ENCODE results near the gene NBPF3.
"Not testable (repeated sequence)": the region's sequence is repeated elsewhere in the genome, so short reads cannot be mapped to it uniquely, and the experiment has no call there.

The NBPF3 gene

DNA sequence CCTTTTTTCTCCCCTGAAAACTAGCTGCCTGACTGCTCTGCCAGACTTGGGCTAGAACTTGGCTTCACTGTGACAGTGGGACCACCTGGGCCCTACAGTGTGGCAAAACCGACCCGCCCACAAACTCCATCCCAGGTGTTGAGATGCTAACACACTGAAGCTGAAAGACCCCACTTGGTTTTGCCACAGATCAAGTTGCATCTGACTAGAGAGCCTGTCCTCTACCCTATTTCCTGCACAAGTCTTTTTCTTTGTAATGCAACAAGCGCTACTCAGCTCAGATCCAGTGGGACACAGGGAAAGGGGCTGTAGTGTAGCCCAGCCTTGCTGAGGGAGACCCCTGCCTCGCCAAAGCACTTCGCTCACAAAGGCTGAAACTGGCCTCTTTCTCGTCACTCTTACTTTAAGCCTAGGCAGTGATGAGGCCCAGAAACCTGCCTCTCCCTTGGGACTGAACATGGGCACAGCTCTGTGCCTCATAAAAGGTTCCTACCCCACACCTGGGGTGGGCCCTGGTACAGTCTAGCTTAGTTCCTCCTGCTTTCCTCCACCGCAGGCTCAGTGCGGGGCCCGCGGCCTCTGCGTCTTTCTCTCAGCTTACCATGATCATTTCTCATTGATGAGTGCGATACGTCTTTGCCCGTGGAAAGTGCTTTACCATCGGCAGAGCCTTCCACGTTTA lies 79.0 kb downstream of the NBPF3 start:
- no peak for DNase-seq (ENCODE audit: low read depth in 2 of 2)

DNA sequence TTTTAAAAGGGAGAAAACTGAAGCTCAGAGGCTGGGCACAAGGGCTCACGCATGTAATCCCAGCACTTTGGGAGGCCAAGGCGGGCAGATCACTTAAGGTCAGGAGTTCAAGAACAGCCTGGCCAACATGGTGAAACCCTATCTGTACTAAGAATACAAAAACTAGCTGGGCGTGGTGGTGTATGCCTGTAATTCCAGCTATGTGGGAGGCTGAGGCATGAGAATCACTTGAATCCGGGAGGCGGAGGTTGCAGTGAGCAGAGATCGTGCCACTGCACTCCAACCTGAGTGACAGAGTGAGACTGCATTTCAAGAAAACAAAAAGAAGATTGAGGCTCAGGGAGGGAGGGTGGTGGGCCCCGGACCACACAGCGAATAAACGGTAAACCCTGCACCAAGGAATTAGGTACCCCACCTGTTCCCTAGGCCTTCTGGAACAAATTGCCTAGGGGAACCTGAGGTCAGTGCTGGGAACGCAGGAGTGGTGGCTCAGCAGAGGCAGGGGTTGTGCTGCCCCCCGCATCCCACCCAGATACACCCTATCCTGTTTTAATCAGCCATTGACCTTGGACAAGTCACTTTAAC lies 79.6 kb downstream of the NBPF3 start:
- DNase-seq (ENCODE audit: low read depth in 2 of 2) = not testable (repeated sequence)

DNA sequence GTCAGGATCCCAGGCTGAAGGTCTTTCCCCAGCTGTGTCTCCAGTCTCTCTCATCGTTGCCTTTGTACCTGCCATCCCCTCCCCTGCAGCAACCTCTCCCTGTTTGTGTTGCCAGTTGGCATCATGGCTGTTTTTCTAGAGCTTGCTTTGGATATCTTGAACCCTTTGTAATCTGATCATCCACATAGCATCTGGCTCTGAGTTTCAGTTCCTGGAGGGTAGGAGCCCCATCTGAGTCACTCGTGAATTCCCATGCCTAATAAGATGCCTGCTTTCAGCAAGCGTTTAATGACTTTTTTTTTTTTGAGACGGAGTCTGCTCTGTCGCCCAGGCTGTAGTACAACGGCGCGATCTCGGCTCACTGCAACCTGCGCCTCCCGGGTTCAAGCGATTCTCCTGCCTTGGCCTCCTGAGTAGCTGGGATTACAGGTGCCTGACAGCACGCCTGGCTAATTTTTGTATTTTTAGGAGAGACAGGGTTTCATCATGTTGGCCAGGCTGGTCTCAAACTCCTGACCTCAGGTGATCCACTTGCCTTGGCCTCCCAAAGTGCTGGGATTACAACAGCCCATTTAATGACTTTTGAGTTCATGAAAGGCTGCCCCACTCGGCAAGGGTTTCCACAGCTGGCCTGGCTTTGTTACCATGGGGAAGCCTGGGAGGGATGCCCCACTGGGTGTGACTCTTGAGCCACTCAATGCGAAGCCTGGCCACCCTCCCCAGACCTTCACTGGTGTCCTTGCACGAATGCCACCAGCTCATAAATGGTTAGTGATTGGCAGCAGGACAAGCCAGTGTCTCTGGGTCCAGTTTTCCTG lies 81.2 kb downstream of the NBPF3 start:
- no peak for DNase-seq (ENCODE audit: low read depth in 2 of 2)

DNA sequence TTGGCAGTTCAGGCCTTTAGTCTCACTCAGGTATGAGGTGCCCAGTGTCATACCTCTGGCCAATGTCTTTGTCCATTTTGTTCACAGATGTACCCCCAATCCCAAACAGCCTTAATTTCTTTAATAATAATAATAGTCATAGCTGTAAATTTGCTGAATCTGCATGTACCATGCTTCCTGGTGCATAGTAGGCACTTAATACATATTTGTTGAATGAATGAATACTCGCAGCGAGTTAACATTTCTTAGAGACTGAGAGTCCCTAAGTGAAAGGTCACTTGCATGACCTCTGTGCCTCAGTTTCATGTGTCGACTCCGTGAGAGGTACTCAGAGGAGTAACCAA lies 81.8 kb downstream of the NBPF3 start:
- no peak for DNase-seq (ENCODE audit: low read depth in 2 of 2)

DNA sequence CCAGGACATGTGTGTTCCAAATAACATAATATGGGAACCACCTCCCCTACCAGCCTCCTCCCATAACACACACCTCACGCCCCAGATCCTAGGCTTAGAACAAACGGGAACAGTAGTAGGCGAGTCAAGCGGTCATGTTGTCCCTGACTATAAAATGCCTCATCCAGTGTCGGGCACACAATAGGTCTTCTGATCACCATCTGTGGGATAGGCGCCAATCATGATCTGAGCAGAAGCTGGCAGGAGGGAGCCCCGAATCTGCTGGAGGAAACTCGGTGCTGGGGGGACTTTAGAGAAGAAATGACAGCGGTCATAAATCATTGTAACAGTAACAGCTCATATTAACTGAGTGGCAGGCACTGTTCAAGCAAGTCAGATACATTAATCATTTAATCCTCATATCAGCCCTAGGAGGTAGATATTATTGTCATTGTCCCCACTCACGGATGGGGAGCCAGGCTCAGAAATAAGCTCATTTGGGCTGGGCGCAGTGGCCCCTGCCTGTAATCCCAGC lies 82.6 kb downstream of the NBPF3 start:
- no peak for DNase-seq (ENCODE audit: low read depth in 2 of 2)

DNA sequence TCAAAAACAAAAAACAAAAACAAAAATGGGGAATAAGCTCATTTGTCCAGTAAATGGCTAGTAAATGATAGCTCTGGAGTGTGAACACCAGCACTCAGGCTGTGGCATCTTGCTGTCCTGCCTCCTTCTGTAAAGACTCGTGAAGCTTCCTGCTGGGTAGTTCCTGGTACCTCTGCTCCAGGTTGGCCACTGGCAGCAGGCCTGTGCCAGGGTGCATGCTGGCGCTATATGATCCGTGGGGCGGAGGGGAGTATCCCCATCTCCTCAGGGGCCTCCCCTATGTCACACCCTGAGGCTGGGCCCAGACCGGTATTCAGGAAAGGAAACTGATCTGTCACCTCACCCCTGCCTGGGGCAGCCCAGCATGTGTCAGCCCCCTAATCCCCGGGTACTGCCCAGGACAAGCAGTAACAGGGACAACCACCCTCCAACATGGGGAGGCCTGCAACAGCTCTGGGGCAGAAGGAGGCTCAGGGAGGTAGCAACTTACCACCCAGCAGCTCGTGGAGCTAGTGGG lies 83.4 kb downstream of the NBPF3 start:
- DNase-seq (ENCODE audit: low read depth in 2 of 2) = no peak

DNA sequence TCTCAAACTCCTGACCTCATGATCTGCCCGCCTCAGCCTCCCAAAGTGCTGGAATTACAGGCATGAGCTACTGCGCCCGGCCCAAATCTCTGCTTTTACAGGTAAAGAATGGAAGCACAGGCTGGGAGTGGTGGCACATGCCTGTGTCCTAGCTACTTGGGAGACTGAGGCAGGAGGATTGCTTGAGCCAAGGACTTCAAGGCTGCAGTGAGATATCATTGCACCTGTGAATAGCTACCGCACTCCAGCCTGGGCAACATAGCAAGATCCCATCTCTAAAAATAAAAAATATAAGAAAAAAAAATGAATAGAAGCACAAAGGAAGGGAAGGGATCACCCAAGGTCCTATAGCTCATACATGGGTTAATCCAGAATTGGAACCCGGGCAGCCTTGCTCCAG lies 84.3 kb downstream of the NBPF3 start:
- no peak for DNase-seq (ENCODE audit: low read depth in 2 of 2)

DNA sequence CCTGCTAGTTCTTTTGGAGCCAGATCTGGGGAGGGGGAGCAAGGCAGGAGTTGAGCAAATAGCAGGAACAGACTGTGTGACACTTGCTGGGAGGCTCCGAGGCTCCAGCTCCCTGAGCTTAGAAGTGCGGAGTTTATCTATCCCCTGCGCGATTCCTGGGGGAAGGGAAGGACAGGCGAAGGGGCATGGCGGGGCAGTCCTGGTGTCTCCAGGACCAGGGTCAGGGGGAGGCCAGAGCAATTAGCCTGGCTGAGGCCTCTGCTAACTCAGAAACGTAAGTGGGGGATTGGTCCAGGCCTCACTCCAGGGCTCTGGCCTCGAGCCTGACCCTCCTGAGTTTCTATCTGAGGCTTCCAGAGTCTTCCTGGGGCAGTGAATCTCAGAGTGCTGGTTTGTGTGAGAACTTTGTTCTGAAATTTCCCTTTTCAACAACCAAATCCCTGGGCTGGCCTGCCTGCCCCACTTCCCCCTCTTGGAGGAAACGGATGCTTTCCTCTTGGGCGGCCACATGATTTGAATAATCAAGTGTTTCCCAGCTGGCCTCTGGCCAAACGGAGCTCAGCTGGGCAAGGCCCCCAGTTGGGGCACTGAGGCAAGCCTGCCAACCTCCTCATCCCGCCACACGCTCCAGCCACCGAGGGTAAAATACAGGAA lies 84.9 kb downstream of the NBPF3 start:
- DNase-seq (ENCODE audit: low read depth in 2 of 2) = no peak

DNA sequence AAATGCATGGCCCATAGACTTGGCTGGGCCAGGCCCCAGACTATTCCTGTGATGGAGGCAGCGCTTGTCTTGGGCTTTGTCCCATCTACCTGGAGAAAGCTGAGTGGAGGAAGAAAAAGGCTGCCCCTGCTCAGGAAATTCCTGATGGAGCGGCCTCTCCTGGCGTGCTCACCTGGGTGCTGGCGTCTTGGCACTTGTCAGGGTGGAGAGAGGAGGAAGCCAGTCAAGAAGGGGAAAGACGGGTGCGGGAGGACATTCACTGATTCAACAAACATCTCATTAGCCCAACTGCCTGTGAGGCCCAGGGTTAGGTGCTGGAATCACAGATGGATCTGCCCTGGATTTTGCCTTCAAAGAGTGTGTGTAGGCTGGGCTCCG lies 85.4 kb downstream of the NBPF3 start:
- no peak for DNase-seq (ENCODE audit: low read depth in 2 of 2)

DNA sequence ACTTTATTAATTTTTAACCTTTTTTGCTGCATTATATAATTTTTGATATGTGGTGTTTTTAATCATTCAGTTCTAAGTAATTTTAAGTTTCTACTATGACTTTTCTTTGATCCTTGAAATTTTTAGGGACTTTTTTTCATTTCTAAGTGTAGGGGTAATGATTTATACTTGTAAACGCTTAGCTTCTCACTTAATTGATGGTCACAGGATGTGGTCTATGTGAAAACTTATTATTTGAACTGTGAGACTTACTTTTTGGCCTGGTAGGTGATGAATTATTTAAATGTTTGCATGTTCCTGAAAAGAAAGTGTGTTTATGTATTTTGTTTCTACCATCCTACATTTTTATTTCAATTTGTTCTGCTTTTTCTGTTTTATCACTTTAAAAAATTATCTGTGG lies 86.5 kb downstream of the NBPF3 start:
- no peak for DNase-seq (ENCODE audit: low read depth in 2 of 2)

DNA sequence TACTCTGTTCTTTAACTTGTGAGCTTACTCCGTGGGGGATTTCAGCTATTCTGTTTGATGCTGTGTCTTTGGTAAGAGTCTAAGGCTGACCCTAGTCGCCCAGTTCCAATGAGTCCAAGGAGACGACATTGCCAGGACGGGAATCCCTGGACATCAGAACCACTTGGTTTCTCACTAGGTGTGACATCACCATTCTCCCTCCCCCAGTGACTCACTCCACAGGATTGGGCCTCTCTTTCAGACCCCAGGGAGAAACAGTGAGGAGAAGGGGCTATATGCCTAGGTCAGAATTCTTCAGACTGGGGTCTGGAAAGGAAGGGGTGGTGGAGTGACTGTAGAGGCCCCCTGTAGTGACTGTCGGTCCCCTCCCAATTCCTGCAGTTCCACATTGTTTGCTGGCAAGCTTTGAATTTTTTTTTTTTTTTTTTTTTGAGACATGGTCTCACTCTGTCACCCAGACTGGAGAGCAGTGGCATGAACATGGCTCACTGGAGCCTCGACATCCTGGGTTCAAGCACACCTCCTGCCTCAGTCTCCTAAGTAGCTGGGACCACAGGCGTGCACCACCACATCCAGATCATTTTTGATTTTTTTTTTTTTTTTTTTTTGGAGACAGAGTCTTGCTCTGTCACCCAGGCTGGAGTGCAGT lies 90.6 kb downstream of the NBPF3 start:
- no peak for DNase-seq (ENCODE audit: low read depth in 2 of 2)

DNA sequence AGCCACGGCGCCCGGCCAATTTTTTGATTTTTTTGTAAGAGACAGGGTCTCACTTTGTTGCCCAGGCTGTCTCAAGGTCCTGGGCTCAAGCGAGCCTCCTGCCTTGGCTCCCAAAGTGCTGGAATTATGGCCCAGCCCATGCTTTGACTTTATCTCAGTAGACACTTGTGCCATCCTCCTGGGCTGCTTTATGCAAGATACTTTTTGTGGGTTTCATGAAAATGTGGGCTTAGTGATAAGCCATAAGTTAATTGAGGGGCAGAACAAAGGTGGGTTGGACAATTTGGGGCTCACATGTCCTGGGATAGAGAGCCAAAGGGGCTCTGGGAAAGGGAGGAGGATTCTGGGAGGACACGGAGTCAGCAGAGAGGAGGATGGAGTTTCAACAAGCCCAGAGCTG lies 91.3 kb downstream of the NBPF3 start:
- no peak for DNase-seq (ENCODE audit: low read depth in 2 of 2)

DNA sequence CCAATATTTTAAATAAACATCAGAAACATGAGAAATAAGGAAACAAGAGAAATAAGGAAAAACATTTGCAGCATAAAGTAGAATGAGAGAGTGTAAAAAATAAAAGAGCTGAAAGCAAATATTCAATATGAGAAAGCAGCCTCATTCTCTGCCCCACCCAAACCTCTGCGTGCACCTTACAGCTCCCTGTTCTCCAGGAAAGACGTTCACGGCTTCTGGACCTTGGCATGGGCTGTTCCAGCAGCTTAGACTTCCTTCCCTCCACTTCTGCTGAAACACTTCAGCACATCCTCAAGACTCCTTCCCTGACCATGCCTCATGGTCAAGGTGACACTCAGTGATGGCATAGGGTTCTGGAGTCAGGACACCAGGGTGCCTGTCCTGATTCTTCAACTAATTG lies 92.6 kb downstream of the NBPF3 start:
- no peak for DNase-seq (ENCODE audit: low read depth in 2 of 2)

DNA sequence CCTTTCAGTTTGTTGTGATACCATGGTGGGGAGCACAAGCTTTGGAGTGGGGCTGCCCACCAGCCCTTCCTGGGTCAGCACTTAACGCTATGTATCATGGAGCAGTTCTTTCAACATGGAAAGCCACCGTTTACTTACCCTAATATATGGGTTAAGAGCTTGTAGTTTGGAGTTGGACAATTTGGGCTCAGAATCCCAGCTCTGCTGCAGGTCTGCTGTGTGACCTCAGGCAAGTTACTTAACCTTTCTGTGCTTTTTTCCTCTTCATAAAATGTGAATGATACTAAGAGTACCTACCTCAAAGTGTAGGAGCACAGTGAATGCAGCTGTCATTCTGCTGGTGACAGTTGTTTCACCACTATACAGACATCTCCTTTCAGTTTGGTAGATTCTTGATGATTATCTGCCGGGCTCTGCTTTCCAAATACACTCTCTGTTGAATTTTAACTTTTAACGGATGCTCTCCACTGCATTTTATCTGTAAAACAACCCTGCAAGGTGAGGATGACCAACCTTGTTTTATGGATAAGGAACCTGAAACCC lies 93.1 kb downstream of the NBPF3 start:
- DNase-seq (ENCODE audit: low read depth in 2 of 2) = no peak

DNA sequence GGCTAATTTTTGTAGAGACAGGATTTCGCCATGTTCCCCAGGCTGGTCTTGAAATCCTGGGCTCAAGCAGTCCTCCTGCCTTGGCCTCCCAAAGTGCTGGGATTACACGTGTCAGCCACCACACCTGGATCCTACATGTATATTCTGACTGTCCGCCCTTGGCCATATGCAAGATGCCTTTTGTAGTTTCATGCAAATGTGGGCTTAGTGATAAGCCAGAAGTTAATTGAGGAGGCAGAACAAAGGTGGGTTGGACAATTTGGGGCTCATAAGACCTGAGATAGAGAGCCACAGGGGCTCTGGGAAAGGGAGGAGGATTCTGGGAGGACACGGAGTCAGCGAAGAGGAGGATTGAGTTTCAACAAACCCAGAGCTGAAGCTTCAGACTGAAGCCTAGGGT lies 94.2 kb downstream of the NBPF3 start:
- no peak for DNase-seq (ENCODE audit: low read depth in 2 of 2)

Measured in stimulated activated CD8-positive, alpha-beta memory T cell treated with anti-CD3 and anti-CD28 coated beads, Interleukin-7, amount 100 ng/mL, for 1 hour (primary cell).